Esophagus (tissue), 2 donors: ENCODE data around the gene UBR3. TPM values are rescaled to one million over a fixed set of nuclear protein-coding genes. Genes with fewer than 3 reads are reported as not detected.
"Not testable (repeated sequence)": the region's sequence is repeated elsewhere in the genome, so short reads cannot be mapped to it uniquely, and the experiment has no call there.

Experiments used
- H3K27ac ChIP-seq, 2 donors: one replicate each; pipeline ENCODE4 v1.5.1; 2013; ENCODE audit warnings: low read depth in 2 of 2, mild to moderate bottlenecking in 2 of 2, inconsistent platforms in 1 of 2, low read length in 1 of 2, moderate library complexity in 1 of 2
- H3K27me3 ChIP-seq, 2 donors: one replicate each; pipeline ENCODE4 v1.6.1; 2013; ENCODE audit warnings: low read length in 2 of 2, control low read depth in 1 of 2, mild to moderate bottlenecking in 1 of 2; ENCODE audit not compliant: insufficient read depth in 2 of 2, control insufficient read depth in 1 of 2
- H3K36me3 ChIP-seq, 2 donors: one replicate each; pipeline ENCODE4 v1.6.1; 2013; ENCODE audit warnings: low read length in 1 of 2; ENCODE audit not compliant: control insufficient read depth in 2 of 2, insufficient read depth in 2 of 2
- H3K4me1 ChIP-seq, 2 donors: one replicate each; pipeline ENCODE4 v1.6.1; 2013; ENCODE audit warnings: low read length in 1 of 2; ENCODE audit not compliant: control insufficient read depth in 2 of 2, insufficient read depth in 2 of 2
- H3K4me3 ChIP-seq, 2 donors: one replicate each; pipeline ENCODE4 v1.5.1; 2013; ENCODE audit warnings: low read length in 2 of 2, mild to moderate bottlenecking in 2 of 2, low read depth in 1 of 2, moderate library complexity in 1 of 2
- H3K9me3 ChIP-seq, 2 donors: one replicate each; pipeline ENCODE4 v1.6.1; 2013; ENCODE audit warnings: mild to moderate bottlenecking in 2 of 2, low read depth in 1 of 2, low read length in 1 of 2, moderate library complexity in 1 of 2; ENCODE audit not compliant: control insufficient read depth in 2 of 2, insufficient read depth in 1 of 2
- WGBS, 2 donors: extraction: QIAGEN DNeasy Blood & Tissue Kit; methylation state at CpG; one replicate each; pipeline ENCODE4 v1.1.7; 2013; 5-methylcytosine and 5-hydroxymethylcytosine counted together
- polyA plus RNA-seq, 2 donors: library from polyadenylated mRNA; stranded (reverse); fragments of 200-250 nt; gene quantifications; one replicate each; pipeline ENCODE4 v1.2.3, GENCODE V29; 2013
- donor health status: healthy with polysubstance abuse.
- donor health status: Bipolar disorder and iron deficiency.

Gene UBR3
- polyA plus RNA-seq, 2 donors, result 9.8 TPM

DNA sequence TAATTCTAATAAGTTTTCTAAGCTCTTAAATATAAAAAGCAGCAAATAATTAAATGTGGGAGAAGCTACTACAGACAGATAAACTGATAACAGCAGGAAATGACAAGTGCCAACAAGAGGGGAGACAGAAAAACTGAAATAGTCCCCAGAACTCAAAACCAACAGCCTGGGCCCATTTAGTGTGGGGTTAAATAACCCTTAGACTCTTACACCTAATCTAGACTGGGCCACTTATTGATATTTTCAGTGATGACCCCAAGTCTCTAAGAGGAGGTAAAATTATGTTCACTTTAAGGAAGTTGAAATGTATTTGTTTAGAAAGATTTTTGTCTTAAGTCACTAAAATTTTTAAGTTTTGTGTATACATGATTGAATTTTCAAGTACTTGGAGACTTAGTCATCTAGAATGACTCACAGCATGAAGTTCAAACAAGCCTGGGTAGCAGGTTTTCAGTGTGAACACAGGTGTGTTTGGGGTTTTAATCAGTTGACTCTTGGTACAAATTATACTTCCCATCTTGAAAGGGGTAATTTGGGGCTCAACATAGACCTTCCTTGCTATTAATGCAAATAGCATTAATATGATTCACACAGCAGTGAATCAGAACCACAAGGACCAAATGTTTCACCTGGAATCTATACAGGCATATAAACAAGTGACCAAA lies 295.8 kb downstream of the UBR3 start:
- Histone ChIP-seq H3K27me3 (no peaks in the 10 kb centered on the region), H3K4me1 (peaks cover 0 to 2% of the 10 kb centered on the region in 2 donors), H3K4me3 (no peak overlapping the region), H3K36me3 (no peaks in the 10 kb centered on the region), H3K27ac (no peak overlapping the region), H3K9me3 (no peaks in the 10 kb centered on the region)

DNA sequence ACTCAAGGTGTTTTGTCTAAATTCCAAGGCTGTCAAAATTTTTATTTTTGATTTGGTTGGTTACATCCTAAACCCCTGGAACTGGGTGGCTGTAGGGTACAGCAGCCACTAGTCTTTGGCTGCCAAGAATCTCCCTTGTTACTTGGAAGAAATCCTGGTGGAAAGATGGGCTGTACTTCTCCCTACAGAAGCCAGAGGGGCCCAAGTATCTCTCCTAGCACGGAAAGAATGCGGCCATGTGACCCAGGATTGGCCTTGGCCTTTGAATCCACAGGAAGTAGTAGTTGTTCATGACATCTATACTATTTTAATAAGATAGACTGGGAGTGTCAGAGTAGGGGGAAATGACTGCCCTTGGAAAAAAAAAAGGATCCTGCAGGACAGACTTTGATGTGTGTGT lies 296.3 kb downstream of the UBR3 start:
- Histone ChIP-seq H3K27me3 (no peaks in the 10 kb centered on the region), H3K4me1 (peaks cover 0 to 2% of the 10 kb centered on the region in 2 donors), H3K27ac (no peak overlapping the region), H3K4me3 (no peak overlapping the region), H3K9me3 (no peaks in the 10 kb centered on the region), H3K36me3 (no peaks in the 10 kb centered on the region)
- WGBS, 2 donors, result 53 to 62% methylated on average over 2 of the region's 2 CpGs

DNA sequence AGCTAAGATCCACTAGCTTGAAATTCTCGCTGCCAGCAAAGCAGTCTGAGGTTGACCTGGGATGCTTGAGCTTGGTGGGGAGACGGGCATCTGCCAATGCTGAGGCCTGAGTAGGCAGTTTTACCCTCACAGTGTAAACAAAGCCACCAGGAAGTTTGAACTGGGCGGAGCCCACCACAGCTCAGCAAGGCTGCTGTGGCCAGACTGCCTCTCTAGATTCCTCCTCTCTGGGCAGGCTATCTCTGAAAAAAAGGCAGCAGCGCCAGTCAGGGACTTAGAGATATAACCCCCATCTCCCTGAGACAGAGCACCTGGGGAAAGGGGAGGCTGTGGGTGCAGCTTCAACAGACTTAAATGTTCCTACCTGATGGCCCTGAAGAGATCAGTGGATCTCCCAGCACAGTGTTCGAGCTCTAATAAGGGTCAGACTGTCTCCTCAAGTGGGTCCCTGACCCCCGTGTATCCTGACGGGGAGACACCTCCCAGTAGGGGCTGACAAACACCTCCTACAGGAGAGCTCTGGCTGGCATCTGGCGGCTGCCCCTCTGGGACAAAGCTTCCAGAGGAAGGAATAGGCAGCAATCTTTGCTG lies 299.0 kb downstream of the UBR3 start:
- H3K27me3 ChIP-seq, result not testable (repeated sequence)

More for the DNA sequence above, 299.0 kb downstream of the UBR3 start:
- not testable (repeated sequence) for H3K36me3 ChIP-seq, H3K4me1 ChIP-seq, H3K4me3 ChIP-seq, H3K27ac ChIP-seq, H3K9me3 ChIP-seq
- 86% methylated on average over 8 of the region's 8 CpGs for WGBS, 2 donors

Other genes starting within 250 kb of the UBR3 start
- 10 to 100 TPM; 24.1 to 40.5 TPM for gene PPIG, start 243.1 kb upstream of the UBR3 start, polyA plus RNA-seq
- under 1 TPM; 0.02 to 0.08 TPM for gene CFAP210, start 133.0 kb upstream of the UBR3 start, polyA plus RNA-seq
- 1 to 10 TPM; 1.1 to 1.2 TPM for gene PHOSPHO2, start 133.0 kb upstream of the UBR3 start, polyA plus RNA-seq
- 1 to 10 TPM; 2.6 to 3.0 TPM for gene KLHL23, start 93.6 kb upstream of the UBR3 start, polyA plus RNA-seq
- gene SSB, start 28.6 kb upstream of the UBR3 start, polyA plus RNA-seq, result 10 to 100 TPM; 33.8 to 56.9 TPM
- gene METTL5, start 2.5 kb upstream of the UBR3 start, polyA plus RNA-seq, result 10 to 100 TPM; 40.6 to 45.2 TPM